GM12878 (cell line): Measurements from ENCODE around the gene PPP1R1B. TPM values are rescaled to one million over a fixed set of nuclear protein-coding genes. Genes with fewer than 3 reads are reported as not detected.

ENCODE experiments used
- ATAC-seq: fragments of 200-7000 bp; cut with Tn5 transposase; 3 replicates; pipeline ENCODE4 v1.9.1; 2020; ENCODE audit warnings: mild to moderate bottlenecking, moderate library complexity
- BruUV-seq: library from RNA; stranded (reverse); fragments of 400-500 nt; replicated peaks from 2 replicates; lab custom pipeline; 2021; lab: Mats Ljungman, UMichigan
- CTCF ChIA-PET: fragments of 300-600 bp; sonication (Branson Sonifier 250); formaldehyde crosslinking; extraction: SDS; loops from one replicate; lab custom pipeline; 2021; ENCODE audit warnings: inconsistent platforms; lab: Yijun Ruan, JAX
- POLR2A ChIA-PET: fragments of 350-600 bp; formaldehyde crosslinking; extraction: SDS; loops from one replicate; lab custom pipeline; 2021; ENCODE audit warnings: inconsistent platforms; lab: Charles Lee
- RAD21 ChIA-PET: fragments of 300-600 bp; sonication (Branson Sonifier 250); formaldehyde crosslinking; loops from one replicate; lab custom pipeline; 2023; ENCODE audit warnings: antibody characterized with exemption; ENCODE audit not compliant: unreplicated experiment; lab: Charles Lee
- SMC1A ChIA-PET: fragments of 300-600 bp; sonication (Branson Sonifier 250); formaldehyde crosslinking; loops from one replicate; lab custom pipeline; 2023; ENCODE audit not compliant: unreplicated experiment, uncharacterized antibody; lab: Charles Lee
- DNase-seq: peaks from one replicate; pipeline ENCODE4 v3.0.0-alpha.2; 2011; ENCODE audit warnings: low read depth, low spot score
- FAIRE-seq: peaks from 3 replicates; lab custom pipeline; 2011; peaks lifted over from hg19 to GRCh38; lab: Jason Lieb, UNC
- H2AFZ ChIP-seq: 2 replicates; pipeline ENCODE4 v1.6.0; 2011; ENCODE audit warnings: low read depth, low read length, control low read depth; ENCODE audit not compliant: control insufficient read depth
- H3K27ac ChIP-seq: 2 replicates; pipeline ENCODE4 v1.5.1; 2011; ENCODE audit warnings: control low read depth; ENCODE audit not compliant: control insufficient read depth, insufficient read depth
- H3K27me3 ChIP-seq, 2 experiments: replicated peaks in 1 of 2; 2 replicates each; pipeline versions ENCODE4 v1.6.0 to v1.6.1; 2011; ENCODE audit warnings: low read length in 1 of 2; ENCODE audit not compliant: control insufficient read depth in 2 of 2, insufficient read depth in 2 of 2
- H3K36me3 ChIP-seq, 2 experiments: 2 replicates each; pipeline ENCODE4 v1.5.1; 2011; ENCODE audit warnings: low read length in 1 of 2; ENCODE audit not compliant: control insufficient read depth in 2 of 2, insufficient read depth in 2 of 2
- H3K4me1 ChIP-seq: 2 replicates; pipeline ENCODE4 v1.6.1; 2011; ENCODE audit warnings: mild to moderate bottlenecking, low read length, moderate library complexity, mixed read lengths; ENCODE audit not compliant: control insufficient read depth, insufficient read depth
- H3K4me2 ChIP-seq: 2 replicates; pipeline ENCODE4 v1.6.0; 2011; ENCODE audit warnings: control low read depth; ENCODE audit not compliant: control insufficient read depth, insufficient read depth
- H3K4me3 ChIP-seq: fragments of 200-600 bp; sonication (generic); 2 replicates; pipeline ENCODE4 v1.5.1; 2016
- H3K79me2 ChIP-seq: 2 replicates; pipeline ENCODE4 v1.6.0; 2011; ENCODE audit warnings: low read length; ENCODE audit not compliant: control insufficient read depth, insufficient read depth
- H3K9ac ChIP-seq: 2 replicates; pipeline ENCODE4 v1.8.0; 2011; ENCODE audit warnings: low read length, control low read depth, mixed read lengths; ENCODE audit not compliant: control insufficient read depth, insufficient read depth
- H3K9me3 ChIP-seq: replicated peaks from 3 replicates; pipeline ENCODE4 v1.5.1; 2011; ENCODE audit warnings: mild to moderate bottlenecking, low read length; ENCODE audit not compliant: control insufficient read depth, insufficient read depth
- H4K20me1 ChIP-seq: 2 replicates; pipeline ENCODE4 v1.6.0; 2011; ENCODE audit not compliant: control insufficient read depth, insufficient read depth
- CBX5 ChIP-seq: sonication (generic); IDR thresholded peaks from 2 replicates; pipeline ENCODE4 v1.6.1; 2016; ENCODE audit warnings: low read depth, moderate library complexity, mild to moderate bottlenecking, inconsistent platforms
- LARP7 ChIP-seq: fragments of 450-650 bp; IDR thresholded peaks from 2 replicates; pipeline ENCODE4 v1.6.1; 2017; ENCODE audit warnings: mild to moderate bottlenecking
- MLLT1 ChIP-seq: fragments of 450-650 bp; IDR thresholded peaks from 2 replicates; pipeline ENCODE4 v1.6.1; 2016; ENCODE audit warnings: mild to moderate bottlenecking
- NRF1 ChIP-seq: conservative IDR thresholded peaks from 2 replicates; pipeline ENCODE4 v1.6.1; 2011; ENCODE audit warnings: mild to moderate bottlenecking, low read depth, low read length, improper control_type of control experiment
- PBX3 ChIP-seq: IDR thresholded peaks from 2 replicates; pipeline ENCODE4 v1.6.1; 2011; ENCODE audit warnings: mild to moderate bottlenecking, low read depth, low read length, moderate library complexity; ENCODE audit not compliant: insufficient replicate concordance
- RELA ChIP-seq: fragments of 450-650 bp; IDR thresholded peaks from 2 replicates; pipeline ENCODE4 v1.8.0; 2014; ENCODE audit warnings: borderline replicate concordance; ENCODE audit not compliant: partially characterized antibody
- SIX5 ChIP-seq: IDR thresholded peaks from 2 replicates; pipeline ENCODE4 v1.6.1; 2011; ENCODE audit warnings: mild to moderate bottlenecking, low read depth, low read length, moderate library complexity; ENCODE audit not compliant: severe bottlenecking
- WGBS: methylation state at CpG from one replicate; pipeline ENCODE4 v1.1.6; 2016; ENCODE audit warnings: low lambda C conversion rate; ENCODE audit not compliant: insufficient replicate concordance, insufficient coverage; ENCODE audit errors: missing lambda C conversion rate; 5-methylcytosine and 5-hydroxymethylcytosine counted together
- in situ Hi-C: fragments of 300-500 bp; cut with MboI; formaldehyde crosslinking; loops from 9 replicates; pipeline ENCODE4 v1.14.3; 2018; ENCODE audit warnings: mixed read lengths
- intact Hi-C: fragments of 100-400 bp; cut with micrococcal nuclease; formaldehyde crosslinking; loops from one replicate; pipeline ENCODE4 v1.14.2; 2022; ENCODE audit not compliant: unreplicated experiment
- polyA plus RNA-seq, 11 experiments: library from polyadenylated mRNA; depleted of rRNA in 4 of 11; unstranded in 6 of 11; stranded (reverse) in 5 of 11; fragments of >200 nt; fragmentation: Nextera tagmentation in 4 of 11; fragmentation: Illumina TruSeq in 1 of 11; extraction: Ambion mirVana in 4 of 11; extraction: Trizol in 1 of 11; gene quantifications; 1 replicate in 1 of 11; 2 replicates in 10 of 11; pipeline versions ENCODE4 v1.2.1 to v1.2.3, GENCODE V29; 2011 to 2016; ENCODE audit warnings: inconsistent platforms in 2 of 11, missing spikeins in 2 of 11, low read depth in 1 of 11
- total RNA-seq, 4 experiments: library from RNA; depleted of rRNA in 3 of 4; stranded (reverse); fragments of >200 nt in 3 of 4; fragmentation: Illumina TruSeq in 1 of 4; extraction: Trizol in 1 of 4; gene quantifications; 2 replicates each; pipeline versions ENCODE4 v1.2.1 to v1.2.3, GENCODE V29; 2013 to 2021

The PPP1R1B gene
- total and polyA plus RNA-seq, 10 of the 15 experiments (the other 5 are each of a cell fraction or from before 2014, with no cell fraction given) = 0.08 TPM; not detected in 9

DNA sequence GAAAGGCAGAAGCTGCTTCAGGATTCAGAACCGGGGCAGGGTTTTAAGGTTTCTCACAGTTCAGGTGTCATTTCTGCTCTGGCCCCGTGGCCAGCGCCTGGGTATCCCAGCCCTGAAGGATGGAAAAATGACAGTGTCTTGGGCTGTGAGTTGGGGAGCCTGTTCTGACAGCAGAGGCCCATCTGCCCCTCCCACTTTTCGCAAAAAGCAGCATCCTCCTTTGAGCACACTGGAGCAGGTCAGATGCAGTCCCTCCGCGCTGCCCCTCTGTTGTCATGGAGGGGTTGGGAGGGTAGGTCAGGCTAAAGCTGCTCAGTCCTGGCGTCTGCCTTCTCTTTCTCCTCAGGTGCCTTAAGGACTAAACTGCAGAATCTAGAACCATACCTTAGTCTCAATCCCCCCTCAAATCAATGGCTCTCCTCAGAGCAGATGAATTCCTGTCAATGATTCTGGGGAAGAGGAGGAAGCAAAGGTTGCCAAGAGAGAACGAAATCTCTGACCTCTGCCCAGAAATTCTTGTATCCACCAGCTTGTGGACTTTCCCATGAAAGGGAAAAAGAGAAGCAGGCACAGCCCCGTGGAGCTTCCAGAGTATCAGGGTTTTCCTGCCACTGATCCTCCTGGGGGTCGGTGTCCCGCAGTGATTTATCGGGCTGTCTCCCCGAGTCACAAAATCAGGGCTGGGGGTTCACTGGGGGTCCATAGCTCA is 26.3 kb upstream of the PPP1R1B start (continued):
- no peak for TF ChIP-seq PBX3

DNA sequence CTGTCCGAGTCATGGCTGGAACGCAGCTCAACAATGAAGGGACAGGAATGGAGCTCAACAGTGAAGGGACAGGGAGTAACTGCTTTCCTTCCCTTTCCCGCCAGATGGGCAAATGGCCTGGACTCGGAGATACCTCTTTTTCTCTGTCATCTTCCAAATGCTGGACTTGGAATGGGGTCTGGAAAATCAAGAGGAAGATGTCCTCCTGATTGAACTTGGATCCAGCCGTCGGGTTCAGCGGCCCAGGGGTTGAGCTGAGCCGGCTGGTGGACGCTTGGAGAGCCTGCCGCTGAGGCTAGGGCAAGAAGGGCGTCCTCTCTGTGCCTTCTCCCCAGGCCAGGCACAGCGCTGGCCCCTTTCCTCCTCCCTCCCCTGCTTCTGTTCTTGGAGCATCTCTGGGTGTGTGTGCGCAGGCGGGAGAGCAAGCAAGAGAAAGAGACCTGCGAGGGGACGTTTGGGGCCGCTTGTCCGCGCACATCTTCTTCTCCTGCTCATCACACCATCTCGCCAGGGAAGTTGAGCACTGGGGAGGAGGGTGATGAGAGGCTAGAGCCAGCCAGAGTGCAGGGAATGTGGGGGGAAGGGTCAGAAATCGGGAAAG is 25.7 kb upstream of the PPP1R1B start:
- Histone ChIP-seq H3K9ac (no peak overlapping the region), H3K36me3 (no peaks in the 10 kb centered on the region), H2AFZ (no peak overlapping the region), H3K4me2 (no peak overlapping the region), H3K4me1 (peaks cover 6% of the 10 kb centered on the region; the same call in 1 of the 2 replicates), H3K4me3 (no peak overlapping the region), H3K27me3 (peaks cover 50 to 54% of the 10 kb centered on the region in 2 experiments), H3K27ac (no peak overlapping the region), H3K79me2 (no peaks in the 10 kb centered on the region), H3K9me3 (no peaks in the 10 kb centered on the region), H4K20me1 (no peaks in the 10 kb centered on the region)
- CTCF ChIA-PET = no interaction called here
- POLR2A ChIA-PET = interaction anchor here (0.6 kb wide), 1 partner anchor 116 kb away, joined by 3 read pairs; no protein-coding TSS in a partner anchor
- 9% methylated on average over 21 of the region's 21 CpGs for WGBS
- intact Hi-C loops (no loop called here), in situ Hi-C loops (no loop called here)
- FAIRE-seq = no peak
- RAD21 ChIA-PET = no interaction called here
- no peak for ATAC-seq
- SMC1A ChIA-PET = no interaction called here
- BruUV-seq = no TSS peak
- DNase-seq = no peak
- no peak for TF ChIP-seq RELA
- TF ChIP-seq MLLT1 = no peak
- no peak for TF ChIP-seq SIX5
- TF ChIP-seq LARP7 = no peak
- TF ChIP-seq CBX5 = no peak
- no peak for TF ChIP-seq NRF1
